GM18498 (cell line): Measurements from ENCODE around the gene GMPPB.
"Not testable (repeated sequence)": the region's sequence is repeated elsewhere in the genome, so short reads cannot be mapped to it uniquely, and the experiment has no call there.

Experiments used
- ATAC-seq: cut with Tn5 transposase; IDR thresholded peaks from one replicate; pipeline ENCODE4 v1.9.1; 2021; ENCODE audit warnings: mild to moderate bottlenecking, moderate library complexity; ENCODE audit not compliant: unreplicated experiment

GMPPB gene

GRCh38 chr3:49694409-49695070 lies 29.2 kb downstream of the GMPPB start:
- ATAC-seq = not testable (repeated sequence)

GRCh38 chr3:49691481-49691880 lies 32.3 kb downstream of the GMPPB start:
- ATAC-seq = not testable (repeated sequence)

- ATAC-seq = not testable (repeated sequence)
Measured at GRCh38 chr3:49690856-49691255, 32.9 kb downstream of the GMPPB start.

- ATAC-seq = not testable (repeated sequence)
Measured at GRCh38 chr3:49689908-49690624, 33.7 kb downstream of the GMPPB start.

- ATAC-seq = peak; percentile 55
Measured at GRCh38 chr3:49689046-49689907, 34.5 kb downstream of the GMPPB start, which contains the start of the genes MST1 and RNF123. TSS of gene MST1 (minus strand) at chr3:49689474. CDS start at chr3:49688691, 783 bp downstream. TSS of gene RNF123 (plus strand) at chr3:49689557. CDS start at chr3:49691166, 1,609 bp downstream.

- peak; percentile 3 for ATAC-seq
Measured at GRCh38 chr3:49688338-49689045, 35.3 kb downstream of the GMPPB start.

GRCh38 chr3:49687424-49687795 lies 36.3 kb downstream of the GMPPB start:
- ATAC-seq = not testable (repeated sequence)

GRCh38 chr3:49686769-49687423 lies 36.9 kb downstream of the GMPPB start:
- ATAC-seq = not testable (repeated sequence)

- ATAC-seq = not testable (repeated sequence)
Measured at GRCh38 chr3:49686346-49686745, 37.4 kb downstream of the GMPPB start.

GRCh38 chr3:49685846-49686245 lies 37.9 kb downstream of the GMPPB start:
- ATAC-seq = not testable (repeated sequence)

GRCh38 chr3:49685103-49685502 lies 38.6 kb downstream of the GMPPB start:
- ATAC-seq = not testable (repeated sequence)

- not testable (repeated sequence) for ATAC-seq
Measured at GRCh38 chr3:49684453-49684852, 39.3 kb downstream of the GMPPB start.

GRCh38 chr3:49683162-49683561 lies 40.6 kb downstream of the GMPPB start:
- ATAC-seq = no peak

GRCh38 chr3:49681543-49681942 lies 42.2 kb downstream of the GMPPB start:
- ATAC-seq = no peak

- ATAC-seq = no peak
Measured at GRCh38 chr3:49681232-49681522, 42.6 kb downstream of the GMPPB start.

- no peak for ATAC-seq
Measured at GRCh38 chr3:49680493-49681231, 43.1 kb downstream of the GMPPB start.

GRCh38 chr3:49675912-49676311 lies 47.8 kb downstream of the GMPPB start:
- no peak for ATAC-seq

- peak; percentile 25 for ATAC-seq
Measured at GRCh38 chr3:49674497-49674983, 49.2 kb downstream of the GMPPB start.

GRCh38 chr3:49673715-49674496 lies 49.8 kb downstream of the GMPPB start, which contains the start of gene APEH:
TSS of gene APEH (plus strand) at chr3:49674351. CDS start at chr3:49674402, 51 bp downstream.
- ATAC-seq = peak; percentile 81
